PC-3 (cell line): ENCODE results near the gene SLAMF8. TPM values are rescaled to one million over a fixed set of nuclear protein-coding genes. Genes with fewer than 3 reads are reported as not detected.

Experiments
- ATAC-seq: fragments of 200-7000 bp; cut with Tn5 transposase; 2 replicates; pipeline ENCODE4 v1.9.1; 2020; ENCODE audit warnings: mild to moderate bottlenecking, moderate library complexity
- BruUV-seq: library from RNA; stranded (reverse); fragments of 400-500 nt; replicated peaks from 2 replicates; lab custom pipeline; 2021; lab: Mats Ljungman, UMichigan
- CTCF ChIA-PET: fragments of 300-600 bp; sonication (Branson Sonifier 250); formaldehyde crosslinking; loops from one replicate; lab custom pipeline; 2022; ENCODE audit warnings: antibody characterized with exemption; lab: Charles Lee
- POLR2A ChIA-PET: fragments of 300-600 bp; sonication (Branson Sonifier 250); formaldehyde crosslinking; loops from one replicate; lab custom pipeline; 2022; ENCODE audit warnings: antibody characterized with exemption; ENCODE audit not compliant: unreplicated experiment; lab: Charles Lee
- DNase-seq: peaks from one replicate; pipeline ENCODE4 v3.0.0-alpha.2; 2015
- H2AFZ ChIP-seq: fragments of 300-600 bp; sonication (generic); 2 replicates; pipeline ENCODE4 v1.6.0; 2016; ENCODE audit warnings: antibody characterized with exemption, low read length
- H3F3A ChIP-seq: fragments of 300-600 bp; sonication (generic); one replicate; pipeline ENCODE4 v1.6.0; 2017; ENCODE audit warnings: antibody characterized with exemption, low read length, control low read depth, mild to moderate bottlenecking; ENCODE audit not compliant: unreplicated experiment
- H3K27ac ChIP-seq: fragments of 300-600 bp; sonication (generic); 2 replicates; pipeline ENCODE4 v1.5.1; 2016; ENCODE audit warnings: mild to moderate bottlenecking, low read length
- H3K27me3 ChIP-seq: fragments of 300-600 bp; sonication (generic); 2 replicates; pipeline ENCODE4 v1.6.1; 2016; ENCODE audit warnings: low read length, mixed read lengths
- H3K36me3 ChIP-seq: fragments of 300-600 bp; sonication (generic); 2 replicates; pipeline ENCODE4 v1.6.1; 2016; ENCODE audit warnings: low read depth, mixed run types, low read length, mixed read lengths
- H3K4me1 ChIP-seq: fragments of 300-600 bp; sonication (generic); 2 replicates; pipeline ENCODE4 v1.5.1; 2016; ENCODE audit warnings: low read length; ENCODE audit not compliant: insufficient read depth
- H3K4me2 ChIP-seq: fragments of 300-600 bp; sonication (generic); 2 replicates; pipeline ENCODE4 v1.6.0; 2016; ENCODE audit warnings: low read length
- H3K4me3 ChIP-seq: fragments of 300-600 bp; sonication (generic); 2 replicates; pipeline ENCODE4 v1.5.1; 2016; ENCODE audit warnings: mild to moderate bottlenecking, low read length, mixed read lengths
- H3K79me2 ChIP-seq: fragments of 300-600 bp; sonication (generic); 2 replicates; pipeline ENCODE4 v1.6.1; 2017; ENCODE audit warnings: low read length, mixed read lengths
- H3K9ac ChIP-seq: fragments of 300-600 bp; sonication (generic); 2 replicates; pipeline ENCODE4 v1.6.0; 2016; ENCODE audit warnings: mild to moderate bottlenecking, low read length
- H3K9me2 ChIP-seq: fragments of 300-600 bp; sonication (generic); replicated peaks from 2 replicates; pipeline ENCODE4 v1.6.1; 2016; ENCODE audit warnings: mixed run types, low read length, mixed read lengths
- H3K9me3 ChIP-seq: fragments of 300-600 bp; sonication (generic); 2 replicates; pipeline ENCODE4 v1.6.1; 2016; ENCODE audit warnings: low read length, mixed read lengths
- H4K20me1 ChIP-seq: fragments of 300-600 bp; sonication (generic); 2 replicates; pipeline ENCODE4 v1.6.1; 2016; ENCODE audit warnings: low read length, mixed read lengths
- EZH2 ChIP-seq: fragments of 300-600 bp; sonication (generic); IDR thresholded peaks from one replicate; pipeline ENCODE4 v1.6.1; 2017; ENCODE audit warnings: antibody characterized with exemption, mild to moderate bottlenecking, low read length; ENCODE audit not compliant: unreplicated experiment
- EZH2phosphoT487 ChIP-seq: fragments of 300-600 bp; sonication (generic); IDR thresholded peaks from 2 replicates; pipeline ENCODE4 v1.6.1; 2018; ENCODE audit warnings: mild to moderate bottlenecking, antibody characterized with exemption, low read length, borderline replicate concordance
- intact Hi-C: fragments of 100-400 bp; cut with micrococcal nuclease; formaldehyde crosslinking; loops from 2 replicates; pipeline ENCODE4 v1.9.0; 2023
- total RNA-seq: library from RNA; depleted of rRNA; stranded (reverse); fragments of >200 nt; gene quantifications from 2 replicates; pipeline ENCODE4 v1.2.3, GENCODE V29; 2014
- TF ChIP-seq, protein P1 (sequence below): fragments of 300-600 bp; sonication (generic); conservative IDR thresholded peaks from 2 replicates; pipeline ENCODE4 v1.5.1; 2017; ENCODE audit warnings: antibody characterized with exemption, low read depth, mild to moderate bottlenecking, low read length

SLAMF8 gene
- total RNA-seq, 1 experiment from 2014 or later = not detected

DNA sequence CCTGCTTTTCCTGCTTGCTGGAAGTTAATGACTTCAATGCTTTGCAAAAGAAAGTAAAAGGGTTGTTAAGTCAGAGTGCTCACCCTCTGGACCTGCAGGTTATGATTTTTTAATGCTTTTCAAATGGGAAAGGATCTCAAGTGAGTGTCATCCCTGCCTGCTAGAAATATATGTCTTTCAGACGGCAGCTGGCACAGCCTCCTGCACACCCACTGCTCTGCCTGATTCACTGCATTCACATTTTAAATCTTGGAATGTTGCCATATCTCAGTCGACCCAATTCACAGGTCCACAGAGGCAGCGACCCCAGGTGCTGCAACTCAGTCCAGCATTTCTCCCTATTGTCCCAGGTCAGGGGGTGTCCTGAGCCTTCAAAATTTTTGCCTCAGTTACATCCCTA lies 35.2 kb upstream of the SLAMF8 start:
- Histone ChIP-seq H3F3A (no peaks in the 10 kb centered on the region), H3K27me3 (peaks cover 29% of the 10 kb centered on the region), H4K20me1 (no peaks in the 10 kb centered on the region), H3K4me2 (no peak overlapping the region), H3K9ac (no peak overlapping the region), H3K36me3 (no peaks in the 10 kb centered on the region), H3K79me2 (no peaks in the 10 kb centered on the region), H3K4me3 (no peak overlapping the region), H3K4me1 (0 out of 2 replicates have a peak, but pooled peaks cover 5% of the 10 kb centered on the region), H3K9me3 (no peaks in the 10 kb centered on the region), H3K27ac (no peak overlapping the region), H2AFZ (no peak overlapping the region), H3K9me2 (no peaks in the 10 kb centered on the region)
- peak; percentile 19 for DNase-seq
- ATAC-seq = no peak; the same call in 1 of the 2 replicates
- POLR2A ChIA-PET = no interaction called here
- intact Hi-C loops = no loop called here
- BruUV-seq = no TSS peak
- CTCF ChIA-PET = no interaction called here
- no peak for TF ChIP-seq EZH2phosphoT487
- TF ChIP-seq, protein P1, sequence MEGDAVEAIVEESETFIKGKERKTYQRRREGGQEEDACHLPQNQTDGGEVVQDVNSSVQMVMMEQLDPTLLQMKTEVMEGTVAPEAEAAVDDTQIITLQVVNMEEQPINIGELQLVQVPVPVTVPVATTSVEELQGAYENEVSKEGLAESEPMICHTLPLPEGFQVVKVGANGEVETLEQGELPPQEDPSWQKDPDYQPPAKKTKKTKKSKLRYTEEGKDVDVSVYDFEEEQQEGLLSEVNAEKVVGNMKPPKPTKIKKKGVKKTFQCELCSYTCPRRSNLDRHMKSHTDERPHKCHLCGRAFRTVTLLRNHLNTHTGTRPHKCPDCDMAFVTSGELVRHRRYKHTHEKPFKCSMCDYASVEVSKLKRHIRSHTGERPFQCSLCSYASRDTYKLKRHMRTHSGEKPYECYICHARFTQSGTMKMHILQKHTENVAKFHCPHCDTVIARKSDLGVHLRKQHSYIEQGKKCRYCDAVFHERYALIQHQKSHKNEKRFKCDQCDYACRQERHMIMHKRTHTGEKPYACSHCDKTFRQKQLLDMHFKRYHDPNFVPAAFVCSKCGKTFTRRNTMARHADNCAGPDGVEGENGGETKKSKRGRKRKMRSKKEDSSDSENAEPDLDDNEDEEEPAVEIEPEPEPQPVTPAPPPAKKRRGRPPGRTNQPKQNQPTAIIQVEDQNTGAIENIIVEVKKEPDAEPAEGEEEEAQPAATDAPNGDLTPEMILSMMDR = no peak

DNA sequence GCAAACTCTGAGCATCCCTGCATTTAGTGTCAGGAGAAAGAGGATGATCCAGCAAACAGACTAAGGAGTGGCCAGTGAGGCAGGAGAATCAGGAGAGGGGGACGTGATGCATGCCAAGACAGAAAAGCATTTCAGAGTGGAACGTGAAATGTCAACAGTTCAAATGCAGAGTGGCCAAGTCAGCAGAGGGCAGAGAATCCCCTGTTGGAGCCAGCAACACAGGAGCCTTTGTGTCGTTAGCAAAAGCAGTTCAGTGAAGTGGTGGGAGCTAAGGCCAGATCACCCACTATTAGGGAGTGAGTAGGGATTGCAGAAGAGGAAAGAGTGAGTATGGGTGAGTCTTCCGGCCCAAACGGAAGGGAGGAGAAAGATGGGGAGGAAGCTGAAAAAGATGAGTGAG lies 31.1 kb upstream of the SLAMF8 start:
- H2AFZ ChIP-seq = no peak overlapping the region
- POLR2A ChIA-PET = no interaction called here
- no peak overlapping the region for H3K27ac ChIP-seq
- H3K4me3 ChIP-seq = no peak overlapping the region
- H3K9me2 ChIP-seq = no peaks in the 10 kb centered on the region
- no peaks in the 10 kb centered on the region for H3K79me2 ChIP-seq
- no peaks in the 10 kb centered on the region for H3K36me3 ChIP-seq
- TF ChIP-seq, protein P1 = no peak
- TF ChIP-seq EZH2phosphoT487 = no peak
- TF ChIP-seq EZH2 = no peak
- intact Hi-C loops = no loop called here
- H3K9ac ChIP-seq = no peak overlapping the region
- DNase-seq (no peak), ATAC-seq (no peak)
- no peak overlapping the region for H3K4me2 ChIP-seq
- peaks cover 6% of the 10 kb centered on the region; the same call in 1 of the 2 replicates for H3K4me1 ChIP-seq
- H3K27me3 ChIP-seq = peaks cover 42% of the 10 kb centered on the region
- H3K9me3 ChIP-seq = no peaks in the 10 kb centered on the region
- H4K20me1 ChIP-seq = no peaks in the 10 kb centered on the region
- BruUV-seq = no TSS peak
- CTCF ChIA-PET = no interaction called here
- H3F3A ChIP-seq = no peaks in the 10 kb centered on the region

DNA sequence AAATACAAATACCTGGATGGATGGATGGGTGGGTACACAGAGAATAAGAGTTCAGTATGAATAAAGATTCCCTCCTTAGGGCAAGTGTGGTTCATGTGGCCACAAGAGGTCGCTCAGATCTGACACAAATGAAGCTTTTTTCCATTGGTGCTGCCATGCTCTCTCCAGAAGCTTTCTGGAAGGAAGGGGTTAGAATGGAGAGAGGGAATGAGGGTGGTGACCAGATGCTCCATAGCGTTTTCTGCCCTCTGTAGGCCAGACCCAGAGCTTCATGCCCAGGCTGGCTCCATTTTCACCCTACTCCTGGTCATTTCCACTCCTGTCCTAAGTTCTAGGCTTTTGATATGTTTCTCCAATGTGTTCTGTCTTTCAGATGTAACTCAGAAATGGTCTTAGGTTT lies 27.8 kb upstream of the SLAMF8 start:
- Histone ChIP-seq H2AFZ (0 out of 2 replicates have a peak overlapping the region, but pooled peaks have one; percentile 3), H3K9ac (no peak overlapping the region), H3K4me3 (no peak overlapping the region), H3K27me3 (peaks cover 33% of the 10 kb centered on the region), H3K4me2 (no peak overlapping the region), H3K9me2 (no peaks in the 10 kb centered on the region), H3K36me3 (no peaks in the 10 kb centered on the region), H3K4me1 (peaks cover 3% of the 10 kb centered on the region; the same call in 1 of the 2 replicates), H4K20me1 (no peaks in the 10 kb centered on the region), H3K9me3 (no peaks in the 10 kb centered on the region), H3F3A (no peaks in the 10 kb centered on the region), H3K27ac (no peak overlapping the region), H3K79me2 (no peaks in the 10 kb centered on the region)
- CTCF ChIA-PET = interaction anchor here (0.6 to 2.9 kb wide), 12 partner anchors 13 to 670 kb away, joined by 3 to 105 read pairs (median 3); partner anchors contain the start of gene DUSP23
- ATAC-seq (peak; percentile 94), DNase-seq (peak; percentile 92)
- intact Hi-C loops = loop anchor here (1.0 to 2.0 kb wide), 6 partner anchors 18 to 208 kb away; partner anchors contain the start of genes DUSP23 and IGSF9
- BruUV-seq = no TSS peak
- POLR2A ChIA-PET = no interaction called here
- no peak for TF ChIP-seq EZH2phosphoT487
- TF ChIP-seq, protein P1 = peak; percentile 98
